HG03039 (cell line): Measurements from ENCODE around the gene CTAGE9.
"Not testable (repeated sequence)": the region's sequence is repeated elsewhere in the genome, so short reads cannot be mapped to it uniquely, and the experiment has no call there.

ENCODE experiments used
- ATAC-seq: cut with Tn5 transposase; IDR thresholded peaks from one replicate; pipeline ENCODE4 v1.9.1; 2021; ENCODE audit warnings: mild to moderate bottlenecking, moderate library complexity; ENCODE audit not compliant: unreplicated experiment

CTAGE9 gene

DNA sequence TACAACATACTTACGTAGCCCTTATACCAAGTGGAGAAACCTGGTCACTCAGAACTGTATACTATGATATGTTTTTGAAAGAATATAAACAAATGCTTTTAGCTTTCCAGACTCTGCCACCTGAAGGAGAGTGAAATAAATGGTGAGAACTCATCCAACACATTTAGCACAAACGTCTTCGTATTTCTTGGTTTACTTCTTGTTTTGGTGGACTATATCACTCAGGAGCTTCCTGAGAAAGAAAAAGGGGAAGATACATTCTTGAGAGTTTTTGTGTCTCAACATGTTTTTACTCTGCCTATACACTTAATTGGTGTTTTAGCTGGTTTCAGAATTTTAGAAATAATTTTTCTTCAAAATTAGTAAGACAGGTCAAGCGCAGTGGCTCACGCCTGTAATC is 19.4 kb upstream of the CTAGE9 start:
- no peak for ATAC-seq

DNA sequence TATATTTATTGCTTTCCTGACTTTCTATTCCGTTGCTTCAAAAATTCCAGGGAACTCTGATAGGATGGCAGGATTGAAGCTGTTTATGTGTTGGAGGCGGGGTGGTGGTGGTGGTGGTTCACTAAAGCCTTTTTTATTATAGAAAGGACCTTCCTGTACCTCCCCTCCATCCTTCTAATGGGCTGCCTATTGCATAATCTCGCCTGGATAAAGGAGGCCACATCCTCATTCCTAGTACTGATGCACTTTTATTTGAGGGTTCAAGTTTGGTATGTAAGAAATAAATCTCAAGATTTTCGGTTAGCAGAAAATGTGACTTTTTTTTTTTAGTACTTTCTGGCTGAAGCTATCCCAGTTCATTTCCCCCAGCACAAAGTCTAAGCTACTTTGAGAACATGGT is 18.7 kb upstream of the CTAGE9 start:
- ATAC-seq, result no peak

DNA sequence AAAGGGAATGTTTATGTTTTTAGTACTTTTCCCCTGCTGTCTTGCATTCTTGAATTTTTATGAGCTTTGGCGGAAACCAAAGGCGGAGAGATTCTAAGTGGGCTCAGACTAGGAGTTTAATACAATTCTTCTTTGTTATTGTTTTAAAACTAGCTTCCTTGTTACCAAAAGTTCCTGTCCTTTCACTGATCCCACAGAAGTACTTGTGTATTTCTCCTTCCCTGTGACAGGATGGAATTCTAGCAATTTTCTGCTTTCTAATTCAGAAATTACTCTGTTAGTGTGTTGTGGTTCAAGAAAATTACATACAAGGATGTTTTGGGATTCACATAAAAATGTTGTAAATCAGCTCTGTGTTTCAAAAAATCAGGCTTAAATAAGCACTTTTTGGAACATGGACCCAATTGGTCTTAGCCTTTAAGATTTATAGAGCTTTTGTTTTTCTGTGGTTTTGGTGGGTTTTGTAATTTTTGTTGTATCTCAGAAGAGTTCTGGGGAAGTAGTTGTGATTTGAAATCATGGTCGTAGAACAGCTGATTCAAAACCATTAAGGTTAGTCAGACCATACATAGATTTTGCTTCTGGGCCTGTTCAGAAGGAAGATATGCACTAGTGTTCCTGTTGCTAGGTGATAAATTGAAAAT is 17.6 kb upstream of the CTAGE9 start:
- no peak for ATAC-seq

DNA sequence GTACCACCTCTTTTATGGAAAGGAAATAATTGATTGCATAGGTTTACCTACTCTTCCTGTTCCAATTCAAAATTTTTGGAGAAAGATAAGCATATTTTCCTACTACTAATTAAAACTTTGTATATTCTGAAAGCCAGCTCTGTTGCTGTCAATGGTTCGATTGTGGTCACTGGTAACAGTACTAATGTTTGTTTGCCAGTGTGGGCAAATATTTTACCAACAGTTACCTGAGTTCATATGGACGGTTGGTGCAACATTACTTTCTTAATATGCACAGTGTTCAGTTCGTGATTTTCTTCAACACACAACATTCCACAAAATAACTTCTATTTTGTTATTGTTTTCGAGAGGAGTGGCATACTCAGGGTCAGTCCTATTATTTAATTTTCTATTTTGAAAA is 17.1 kb upstream of the CTAGE9 start:
- no peak for ATAC-seq

DNA sequence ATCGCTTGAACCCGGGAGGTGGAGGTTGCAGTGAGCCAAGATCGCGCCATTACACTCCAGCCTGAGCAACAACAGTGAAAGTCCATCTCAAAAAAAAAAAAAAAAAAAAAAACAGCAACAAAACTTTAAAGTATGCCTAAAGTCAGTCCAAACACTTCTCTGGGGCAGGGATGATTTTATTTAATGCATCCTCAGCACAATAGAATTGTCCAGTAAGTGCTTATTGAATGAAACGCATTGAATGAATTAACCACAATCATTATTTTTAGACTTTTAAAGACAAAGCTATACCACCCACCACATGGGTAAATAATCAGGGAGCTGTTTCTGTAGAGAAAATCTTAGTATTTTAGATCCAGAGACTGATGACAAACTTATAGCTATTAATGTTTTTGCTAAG is 16.6 kb upstream of the CTAGE9 start:
- ATAC-seq, result no peak

- ATAC-seq, result no peak
Observed at GRCh38 chr6:131724114-131724513, 13.3 kb upstream of the CTAGE9 start.

- no peak for ATAC-seq
Observed at GRCh38 chr6:131721161-131721560, 10.3 kb upstream of the CTAGE9 start.

DNA sequence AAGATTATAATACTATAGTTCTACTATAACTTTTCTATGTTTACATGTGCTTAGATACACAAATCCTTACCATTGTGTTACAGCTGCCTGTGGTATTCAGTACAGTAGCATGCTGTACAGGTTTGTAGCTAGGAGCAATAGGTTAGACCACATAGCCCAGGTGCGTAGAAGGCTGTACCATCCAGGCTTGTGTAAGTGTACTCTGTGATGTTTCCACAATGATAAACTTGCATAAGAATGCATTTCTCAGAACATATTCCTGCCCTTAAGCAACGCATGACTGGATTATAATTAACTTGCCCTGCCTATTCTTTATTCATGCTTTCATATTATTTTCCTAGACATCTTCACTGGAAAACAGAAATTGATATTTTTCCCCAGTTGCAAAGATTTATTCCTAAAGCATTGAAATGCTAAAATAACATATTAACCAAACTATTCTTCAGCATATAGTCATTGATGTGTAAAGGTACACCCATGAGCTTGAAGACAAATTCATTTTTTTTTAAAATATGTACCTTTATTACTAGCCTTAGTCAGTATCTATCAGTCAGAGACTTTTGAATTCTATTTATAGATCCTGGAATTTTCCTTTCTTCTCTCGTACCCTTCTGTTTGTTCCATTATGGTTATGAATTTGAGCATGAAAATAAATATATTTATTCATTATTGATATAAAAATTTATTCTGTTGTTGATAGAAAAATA is 7.2 kb upstream of the CTAGE9 start:
- ATAC-seq, result no peak

DNA sequence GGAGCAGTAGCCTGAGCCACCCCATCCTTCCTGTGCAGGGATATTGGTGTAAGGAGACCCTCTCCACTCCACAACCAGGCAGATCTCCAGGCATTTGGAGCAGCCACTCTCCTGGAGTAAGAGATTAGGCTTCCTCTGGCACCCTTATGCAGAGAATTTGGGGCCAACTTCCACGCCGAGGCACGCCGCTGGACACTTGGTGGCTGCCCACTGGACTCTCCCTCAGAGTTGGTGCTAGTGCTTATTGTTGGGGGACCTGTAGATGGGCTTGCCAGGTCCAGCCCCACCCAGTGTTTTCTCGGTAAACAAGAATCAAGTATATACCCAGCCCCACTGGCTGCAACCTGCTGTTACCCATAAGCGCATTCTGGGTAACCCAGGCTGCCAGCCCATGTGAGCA is 4.8 kb upstream of the CTAGE9 start:
- not testable (repeated sequence) for ATAC-seq

GRCh38 chr6:131703905-131704304 is 6.9 kb downstream of the CTAGE9 start:
- ATAC-seq, result not testable (repeated sequence)

- not testable (repeated sequence) for ATAC-seq
Observed at GRCh38 chr6:131700851-131701250, 10.0 kb downstream of the CTAGE9 start.

GRCh38 chr6:131696956-131697355 is 13.9 kb downstream of the CTAGE9 start:
- no peak for ATAC-seq

DNA sequence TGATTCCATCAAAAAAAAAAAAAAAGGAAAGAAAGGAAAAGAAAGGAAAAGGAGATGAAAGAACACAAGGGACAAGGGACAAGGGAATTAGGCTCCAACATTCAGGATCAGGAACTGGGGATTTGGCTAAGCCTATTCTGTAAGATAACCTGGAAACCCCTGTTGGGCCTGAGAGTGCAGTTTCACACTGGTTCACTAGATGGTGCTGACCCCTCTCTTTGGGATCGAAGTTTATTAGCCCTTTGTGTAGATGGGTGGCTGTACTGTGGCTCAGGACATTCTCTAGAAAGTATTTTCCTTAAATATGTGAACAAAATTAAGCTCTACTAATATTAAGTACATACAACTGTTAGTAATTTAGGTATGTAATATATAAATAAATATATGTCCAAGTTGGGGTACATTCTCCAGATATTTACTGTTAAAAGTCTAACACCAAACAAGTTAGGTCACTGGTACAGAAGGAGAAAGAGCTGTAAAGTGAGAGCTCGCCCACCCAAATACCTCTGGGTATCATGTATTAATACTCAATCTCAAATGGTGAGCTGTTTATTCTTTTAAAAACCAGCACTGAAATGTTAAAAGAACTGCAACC is 15.9 kb downstream of the CTAGE9 start:
- ATAC-seq, result peak; percentile 87

- ATAC-seq, result no peak
Observed at GRCh38 chr6:131693384-131693783, 17.4 kb downstream of the CTAGE9 start.

DNA sequence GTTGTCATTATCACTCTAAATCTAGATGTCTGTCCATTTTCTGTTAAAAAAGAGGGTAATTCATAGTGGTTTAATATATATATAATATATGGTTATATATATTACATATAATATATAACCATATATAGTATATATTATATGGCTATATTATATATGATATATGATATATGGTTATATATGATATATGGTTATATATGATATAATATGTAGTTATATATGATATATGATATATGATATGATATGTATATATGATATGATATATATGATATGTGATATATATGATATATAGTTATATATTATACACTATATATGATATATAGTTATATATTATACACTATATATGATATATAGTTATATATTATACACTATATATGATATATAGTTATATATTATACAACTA is 18.2 kb downstream of the CTAGE9 start:
- ATAC-seq, result no peak

DNA sequence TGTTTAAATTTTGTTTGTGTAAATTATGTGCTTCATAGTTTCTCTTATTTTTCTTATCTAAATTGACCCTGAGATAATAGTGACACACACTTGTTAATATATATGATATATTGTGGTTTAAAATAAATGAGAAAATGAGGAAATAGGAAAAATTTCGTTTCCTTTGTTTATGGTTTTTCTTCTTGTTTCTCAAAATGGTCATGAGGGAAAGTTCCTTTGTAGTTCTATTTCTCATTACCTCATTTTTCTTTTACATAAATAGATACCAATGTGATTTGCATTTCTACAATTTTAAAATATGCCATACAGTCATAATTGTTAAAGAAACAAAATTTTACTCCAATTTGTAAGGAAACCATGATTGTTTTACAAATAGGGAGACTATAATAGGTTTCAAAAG is 18.8 kb downstream of the CTAGE9 start:
- ATAC-seq, result no peak

DNA sequence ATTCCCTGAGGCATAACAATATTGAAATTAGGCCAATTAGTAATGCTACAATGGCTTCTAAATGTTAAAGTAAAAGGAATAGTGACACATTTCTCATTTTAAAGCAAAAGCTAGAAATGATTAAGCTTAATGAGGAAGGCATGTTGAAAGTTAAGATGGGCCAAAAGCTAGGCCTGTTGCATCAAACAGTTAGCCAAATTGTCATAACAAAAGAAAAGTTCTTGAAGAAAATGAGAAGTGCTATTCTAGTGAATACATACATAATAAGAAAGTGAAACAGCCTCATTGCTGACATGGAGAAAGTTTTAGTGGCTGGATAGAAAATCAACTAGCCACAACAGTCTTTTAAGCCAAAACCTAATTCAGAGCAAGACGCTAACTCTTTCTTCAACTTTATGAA is 22.5 kb downstream of the CTAGE9 start:
- ATAC-seq, result peak; percentile 59

GRCh38 chr6:131687022-131687421 is 23.8 kb downstream of the CTAGE9 start:
- ATAC-seq, result no peak

- peak; percentile 67 for ATAC-seq
Observed at GRCh38 chr6:131685266-131685780, 25.5 kb downstream of the CTAGE9 start.

DNA sequence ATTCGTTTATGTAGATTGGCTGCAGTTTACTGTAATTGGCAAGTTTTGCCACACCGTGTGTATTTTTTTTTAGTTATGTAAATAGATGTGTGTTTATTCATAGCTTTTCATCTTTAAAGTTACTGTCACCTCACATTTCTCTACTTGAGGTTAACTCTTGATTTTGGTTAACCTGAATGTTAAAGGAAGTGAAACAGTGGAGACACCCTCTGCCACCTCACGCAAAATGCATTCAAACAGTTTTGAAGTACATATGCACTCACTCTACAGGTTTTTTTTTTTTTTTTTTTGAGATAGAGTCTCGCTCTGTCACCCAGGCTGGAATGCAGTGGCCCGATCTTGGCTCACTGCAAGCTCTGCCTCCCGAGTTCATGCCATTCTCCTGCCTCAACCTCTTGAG is 27.3 kb downstream of the CTAGE9 start:
- ATAC-seq, result peak; percentile 61

GRCh38 chr6:131682442-131682841 is 28.4 kb downstream of the CTAGE9 start:
- ATAC-seq, result no peak

GRCh38 chr6:131681585-131681984 is 29.2 kb downstream of the CTAGE9 start:
- no peak for ATAC-seq
